ENCODE results near the gene ACMSD.

DNA sequence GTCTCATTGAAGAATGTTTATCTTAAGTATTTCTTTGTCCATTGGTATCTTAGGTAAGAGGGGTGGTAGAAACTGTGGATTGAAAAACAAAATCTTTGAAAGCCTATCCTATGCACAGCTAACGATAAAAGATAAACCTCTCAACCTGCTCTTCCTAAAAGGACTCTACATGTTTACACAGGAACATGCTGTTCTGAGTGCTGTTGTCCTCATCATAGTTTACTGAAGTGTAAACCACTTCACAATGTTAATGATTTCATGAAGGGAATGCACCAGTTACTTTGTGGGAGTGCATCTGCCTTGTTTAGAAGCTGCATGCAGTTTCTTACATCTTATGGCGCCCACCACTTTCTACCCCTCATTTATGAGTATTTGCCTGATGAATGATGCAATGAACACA lies 1.2 kb downstream of the ACMSD start:
- TF ChIP-seq, protein P1, sequence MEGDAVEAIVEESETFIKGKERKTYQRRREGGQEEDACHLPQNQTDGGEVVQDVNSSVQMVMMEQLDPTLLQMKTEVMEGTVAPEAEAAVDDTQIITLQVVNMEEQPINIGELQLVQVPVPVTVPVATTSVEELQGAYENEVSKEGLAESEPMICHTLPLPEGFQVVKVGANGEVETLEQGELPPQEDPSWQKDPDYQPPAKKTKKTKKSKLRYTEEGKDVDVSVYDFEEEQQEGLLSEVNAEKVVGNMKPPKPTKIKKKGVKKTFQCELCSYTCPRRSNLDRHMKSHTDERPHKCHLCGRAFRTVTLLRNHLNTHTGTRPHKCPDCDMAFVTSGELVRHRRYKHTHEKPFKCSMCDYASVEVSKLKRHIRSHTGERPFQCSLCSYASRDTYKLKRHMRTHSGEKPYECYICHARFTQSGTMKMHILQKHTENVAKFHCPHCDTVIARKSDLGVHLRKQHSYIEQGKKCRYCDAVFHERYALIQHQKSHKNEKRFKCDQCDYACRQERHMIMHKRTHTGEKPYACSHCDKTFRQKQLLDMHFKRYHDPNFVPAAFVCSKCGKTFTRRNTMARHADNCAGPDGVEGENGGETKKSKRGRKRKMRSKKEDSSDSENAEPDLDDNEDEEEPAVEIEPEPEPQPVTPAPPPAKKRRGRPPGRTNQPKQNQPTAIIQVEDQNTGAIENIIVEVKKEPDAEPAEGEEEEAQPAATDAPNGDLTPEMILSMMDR (IDR thresholded peaks at IDR 0.05; ENCODE audit: insufficient read depth, low read length): no peak
- no peak for TF ChIP-seq POLR2AphosphoS5 (IDR thresholded peaks at IDR 0.05; ENCODE audit: low read depth)
- TF ChIP-seq, protein P2, sequence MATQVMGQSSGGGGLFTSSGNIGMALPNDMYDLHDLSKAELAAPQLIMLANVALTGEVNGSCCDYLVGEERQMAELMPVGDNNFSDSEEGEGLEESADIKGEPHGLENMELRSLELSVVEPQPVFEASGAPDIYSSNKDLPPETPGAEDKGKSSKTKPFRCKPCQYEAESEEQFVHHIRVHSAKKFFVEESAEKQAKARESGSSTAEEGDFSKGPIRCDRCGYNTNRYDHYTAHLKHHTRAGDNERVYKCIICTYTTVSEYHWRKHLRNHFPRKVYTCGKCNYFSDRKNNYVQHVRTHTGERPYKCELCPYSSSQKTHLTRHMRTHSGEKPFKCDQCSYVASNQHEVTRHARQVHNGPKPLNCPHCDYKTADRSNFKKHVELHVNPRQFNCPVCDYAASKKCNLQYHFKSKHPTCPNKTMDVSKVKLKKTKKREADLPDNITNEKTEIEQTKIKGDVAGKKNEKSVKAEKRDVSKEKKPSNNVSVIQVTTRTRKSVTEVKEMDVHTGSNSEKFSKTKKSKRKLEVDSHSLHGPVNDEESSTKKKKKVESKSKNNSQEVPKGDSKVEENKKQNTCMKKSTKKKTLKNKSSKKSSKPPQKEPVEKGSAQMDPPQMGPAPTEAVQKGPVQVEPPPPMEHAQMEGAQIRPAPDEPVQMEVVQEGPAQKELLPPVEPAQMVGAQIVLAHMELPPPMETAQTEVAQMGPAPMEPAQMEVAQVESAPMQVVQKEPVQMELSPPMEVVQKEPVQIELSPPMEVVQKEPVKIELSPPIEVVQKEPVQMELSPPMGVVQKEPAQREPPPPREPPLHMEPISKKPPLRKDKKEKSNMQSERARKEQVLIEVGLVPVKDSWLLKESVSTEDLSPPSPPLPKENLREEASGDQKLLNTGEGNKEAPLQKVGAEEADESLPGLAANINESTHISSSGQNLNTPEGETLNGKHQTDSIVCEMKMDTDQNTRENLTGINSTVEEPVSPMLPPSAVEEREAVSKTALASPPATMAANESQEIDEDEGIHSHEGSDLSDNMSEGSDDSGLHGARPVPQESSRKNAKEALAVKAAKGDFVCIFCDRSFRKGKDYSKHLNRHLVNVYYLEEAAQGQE (IDR thresholded peaks at IDR 0.05; ENCODE audit: insufficient replicate concordance, low read depth): no peak

Data from HL-60 (cell line).